HCT116 (cell line): ENCODE data around the gene CTCFL.

Experiments used
- EGR1 ChIP-seq: IDR thresholded peaks from 2 replicates; pipeline ENCODE4 v1.6.1; 2012; ENCODE audit warnings: low read depth
- POLR2AphosphoS5 ChIP-seq: IDR thresholded peaks from 2 replicates; pipeline ENCODE4 v1.6.1; 2011; ENCODE audit warnings: mild to moderate bottlenecking, low read depth, low read length, moderate library complexity
- SRF ChIP-seq: IDR thresholded peaks from 2 replicates; pipeline ENCODE4 v1.6.1; 2012; ENCODE audit warnings: low read depth
- YY1 ChIP-seq: IDR thresholded peaks from 2 replicates; pipeline ENCODE4 v1.6.1; 2011; ENCODE audit warnings: low read length, low read depth, moderate library complexity, mild to moderate bottlenecking; ENCODE audit not compliant: insufficient replicate concordance; ENCODE audit errors: extremely low read depth
- TF ChIP-seq, protein P1 (sequence below): IDR thresholded peaks from 2 replicates; pipeline ENCODE4 v1.6.1; 2012; ENCODE audit warnings: low read depth
- TF ChIP-seq, protein P2 (sequence below), 3 experiments: fragments of 200-600 bp in 1 of 3; sonication (generic) in 1 of 3; IDR thresholded peaks in 2 of 3; conservative IDR thresholded peaks in 1 of 3; 2 replicates each; pipeline ENCODE4 v1.5.1; 2012 to 2017; ENCODE audit warnings: low read depth in 2 of 3, low read length in 2 of 3, antibody characterized with exemption in 1 of 3, borderline replicate concordance in 1 of 3, control low read depth in 1 of 3, mild to moderate bottlenecking in 1 of 3, mixed read lengths in 1 of 3, mixed run types in 1 of 3, moderate library complexity in 1 of 3; ENCODE audit not compliant: insufficient read depth in 1 of 3
- TF ChIP-seq, protein P3 (sequence below): IDR thresholded peaks from 2 replicates; pipeline ENCODE4 v1.6.1; 2012

DNA sequence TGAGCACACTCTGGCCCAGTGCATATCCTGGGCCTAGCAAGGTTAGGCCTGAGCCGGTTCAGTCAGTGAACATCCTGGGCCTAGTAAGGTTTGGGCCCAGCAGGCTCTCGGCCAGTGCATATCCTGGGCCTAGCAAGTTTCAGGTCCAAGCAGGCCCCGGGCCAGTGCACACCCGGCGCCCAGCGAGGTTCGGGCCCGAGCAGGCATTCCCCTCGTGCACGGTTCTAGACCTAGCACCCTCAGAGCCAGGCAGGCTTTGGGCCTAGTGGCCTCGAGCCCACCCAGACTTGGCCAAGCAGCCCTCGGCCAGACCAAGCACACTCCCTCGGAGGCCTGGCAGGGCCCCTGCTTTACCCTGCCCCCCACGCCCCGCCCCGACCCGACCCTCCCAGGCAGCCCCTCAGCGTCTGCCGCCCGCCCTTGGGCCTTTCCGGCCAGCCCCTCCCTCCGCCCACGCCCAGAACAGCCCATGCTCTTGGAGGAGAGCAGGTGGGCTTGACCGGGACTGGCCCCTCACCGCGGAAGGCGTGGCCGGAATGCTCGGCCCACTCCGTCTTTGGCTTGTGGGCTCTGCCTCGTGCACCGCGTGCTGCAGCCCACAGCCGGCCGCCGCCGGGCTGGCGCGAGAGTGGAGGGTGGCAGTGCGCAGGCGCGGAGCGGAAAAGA lies at the start of gene CTCFL:
- no peak for TF ChIP-seq YY1
- TF ChIP-seq, protein P1, sequence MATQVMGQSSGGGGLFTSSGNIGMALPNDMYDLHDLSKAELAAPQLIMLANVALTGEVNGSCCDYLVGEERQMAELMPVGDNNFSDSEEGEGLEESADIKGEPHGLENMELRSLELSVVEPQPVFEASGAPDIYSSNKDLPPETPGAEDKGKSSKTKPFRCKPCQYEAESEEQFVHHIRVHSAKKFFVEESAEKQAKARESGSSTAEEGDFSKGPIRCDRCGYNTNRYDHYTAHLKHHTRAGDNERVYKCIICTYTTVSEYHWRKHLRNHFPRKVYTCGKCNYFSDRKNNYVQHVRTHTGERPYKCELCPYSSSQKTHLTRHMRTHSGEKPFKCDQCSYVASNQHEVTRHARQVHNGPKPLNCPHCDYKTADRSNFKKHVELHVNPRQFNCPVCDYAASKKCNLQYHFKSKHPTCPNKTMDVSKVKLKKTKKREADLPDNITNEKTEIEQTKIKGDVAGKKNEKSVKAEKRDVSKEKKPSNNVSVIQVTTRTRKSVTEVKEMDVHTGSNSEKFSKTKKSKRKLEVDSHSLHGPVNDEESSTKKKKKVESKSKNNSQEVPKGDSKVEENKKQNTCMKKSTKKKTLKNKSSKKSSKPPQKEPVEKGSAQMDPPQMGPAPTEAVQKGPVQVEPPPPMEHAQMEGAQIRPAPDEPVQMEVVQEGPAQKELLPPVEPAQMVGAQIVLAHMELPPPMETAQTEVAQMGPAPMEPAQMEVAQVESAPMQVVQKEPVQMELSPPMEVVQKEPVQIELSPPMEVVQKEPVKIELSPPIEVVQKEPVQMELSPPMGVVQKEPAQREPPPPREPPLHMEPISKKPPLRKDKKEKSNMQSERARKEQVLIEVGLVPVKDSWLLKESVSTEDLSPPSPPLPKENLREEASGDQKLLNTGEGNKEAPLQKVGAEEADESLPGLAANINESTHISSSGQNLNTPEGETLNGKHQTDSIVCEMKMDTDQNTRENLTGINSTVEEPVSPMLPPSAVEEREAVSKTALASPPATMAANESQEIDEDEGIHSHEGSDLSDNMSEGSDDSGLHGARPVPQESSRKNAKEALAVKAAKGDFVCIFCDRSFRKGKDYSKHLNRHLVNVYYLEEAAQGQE: no peak
- TF ChIP-seq, protein P2, sequence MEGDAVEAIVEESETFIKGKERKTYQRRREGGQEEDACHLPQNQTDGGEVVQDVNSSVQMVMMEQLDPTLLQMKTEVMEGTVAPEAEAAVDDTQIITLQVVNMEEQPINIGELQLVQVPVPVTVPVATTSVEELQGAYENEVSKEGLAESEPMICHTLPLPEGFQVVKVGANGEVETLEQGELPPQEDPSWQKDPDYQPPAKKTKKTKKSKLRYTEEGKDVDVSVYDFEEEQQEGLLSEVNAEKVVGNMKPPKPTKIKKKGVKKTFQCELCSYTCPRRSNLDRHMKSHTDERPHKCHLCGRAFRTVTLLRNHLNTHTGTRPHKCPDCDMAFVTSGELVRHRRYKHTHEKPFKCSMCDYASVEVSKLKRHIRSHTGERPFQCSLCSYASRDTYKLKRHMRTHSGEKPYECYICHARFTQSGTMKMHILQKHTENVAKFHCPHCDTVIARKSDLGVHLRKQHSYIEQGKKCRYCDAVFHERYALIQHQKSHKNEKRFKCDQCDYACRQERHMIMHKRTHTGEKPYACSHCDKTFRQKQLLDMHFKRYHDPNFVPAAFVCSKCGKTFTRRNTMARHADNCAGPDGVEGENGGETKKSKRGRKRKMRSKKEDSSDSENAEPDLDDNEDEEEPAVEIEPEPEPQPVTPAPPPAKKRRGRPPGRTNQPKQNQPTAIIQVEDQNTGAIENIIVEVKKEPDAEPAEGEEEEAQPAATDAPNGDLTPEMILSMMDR (IDR thresholded peaks at IDR 0.05 in 2 of 3, conservative IDR thresholded peaks at IDR 0.05 in 1 of 3; ENCODE audit: borderline replicate concordance in 1 of 3, insufficient read depth in 1 of 3, low read depth in 2 of 3, low read length in 2 of 3): no peak
- TF ChIP-seq, protein P3, sequence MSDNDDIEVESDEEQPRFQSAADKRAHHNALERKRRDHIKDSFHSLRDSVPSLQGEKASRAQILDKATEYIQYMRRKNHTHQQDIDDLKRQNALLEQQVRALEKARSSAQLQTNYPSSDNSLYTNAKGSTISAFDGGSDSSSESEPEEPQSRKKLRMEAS: no peak
- TF ChIP-seq SRF: no peak
- no peak for TF ChIP-seq EGR1
- no peak for TF ChIP-seq POLR2AphosphoS5
